T1000 (cell line): ENCODE measurements around the gene TGFB1.
"Not testable (repeated sequence)": the region's sequence is repeated elsewhere in the genome, so short reads cannot be mapped to it uniquely, and the experiment has no call there.

Experiments
- DNase-seq: peaks from one replicate; lab custom pipeline; 2025; ENCODE audit warnings: mixed read lengths; lab: John Stamatoyannopoulos, UW

The TGFB1 gene

DNA sequence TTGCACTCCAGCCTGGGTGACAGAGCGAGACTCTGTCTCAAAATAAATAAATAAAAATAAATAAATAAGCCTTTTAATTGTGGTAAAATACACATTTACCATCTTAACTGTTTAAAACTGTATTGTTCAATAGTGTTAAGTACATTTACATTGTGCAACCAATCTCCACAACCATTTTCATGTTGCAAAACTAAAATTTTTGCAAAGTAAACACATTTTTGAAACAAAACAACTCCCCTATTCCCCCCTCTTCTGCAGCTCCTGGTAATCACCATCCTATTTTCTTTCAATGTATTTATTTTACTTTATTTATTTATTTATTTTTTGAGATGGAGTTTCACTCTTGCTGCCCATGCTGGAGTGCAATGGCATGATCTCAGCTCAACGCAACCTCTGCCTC, 16.0 kb upstream of the TGFB1 start:
- no peak for DNase-seq

- DNase-seq = peak; percentile 18
Measured at GRCh38 chr19:41367848-41368301, 14.2 kb upstream of the TGFB1 start.

- no peak for DNase-seq
Measured at GRCh38 chr19:41366089-41366488, 12.4 kb upstream of the TGFB1 start.

DNA sequence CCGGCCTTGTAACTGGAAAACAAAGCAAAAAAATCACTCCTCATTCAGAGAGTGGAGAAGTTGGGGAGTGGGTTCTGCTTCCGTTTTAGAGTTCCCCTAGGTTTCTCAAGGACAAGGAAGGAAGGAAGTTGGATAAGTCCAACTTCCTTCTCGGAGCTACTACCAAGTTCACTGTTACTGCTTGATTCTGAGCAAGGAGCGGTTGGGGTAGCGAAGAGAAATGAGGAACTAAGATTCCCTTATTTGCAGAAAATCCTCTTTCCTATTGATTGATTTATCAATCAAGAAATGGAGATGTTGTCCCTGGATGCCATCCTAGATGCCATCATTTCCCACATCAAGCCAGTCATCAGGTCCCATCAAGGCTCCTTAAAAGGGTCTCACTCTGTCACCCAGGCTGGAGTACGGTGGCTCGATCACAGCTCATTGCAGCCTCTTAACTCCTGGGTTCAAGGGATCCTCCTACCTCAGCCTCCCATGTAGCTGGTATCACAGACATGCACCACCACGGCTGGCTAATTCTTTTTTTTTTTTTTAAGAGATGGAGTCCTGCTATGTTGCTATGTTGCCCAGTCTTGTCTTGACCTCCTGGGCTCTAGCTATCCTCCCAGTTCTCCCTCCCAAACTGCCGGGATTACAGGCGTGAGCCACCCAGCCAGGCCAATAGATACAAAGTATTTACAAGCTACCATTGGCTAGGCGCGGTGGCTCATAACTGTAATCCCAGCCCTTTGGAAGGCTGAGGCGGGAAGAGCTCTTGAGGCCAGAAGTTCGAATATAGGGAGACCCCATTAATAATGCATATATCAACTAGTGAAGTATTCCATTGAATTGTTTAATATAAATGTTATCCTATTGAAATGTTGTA, 11.0 kb upstream of the TGFB1 start:
- DNase-seq = no peak

- DNase-seq = peak; percentile 96
Measured at GRCh38 chr19:41363753-41364523, 10.2 kb upstream of the TGFB1 start, which contains the start of gene B9D2. Gene B9D2, minus strand, starts transcription at chr19:41364149. Its CDS starts 630 bp downstream, at chr19:41363519.

GRCh38 chr19:41363371-41363752, 9.6 kb upstream of the TGFB1 start:
- no peak for DNase-seq

DNA sequence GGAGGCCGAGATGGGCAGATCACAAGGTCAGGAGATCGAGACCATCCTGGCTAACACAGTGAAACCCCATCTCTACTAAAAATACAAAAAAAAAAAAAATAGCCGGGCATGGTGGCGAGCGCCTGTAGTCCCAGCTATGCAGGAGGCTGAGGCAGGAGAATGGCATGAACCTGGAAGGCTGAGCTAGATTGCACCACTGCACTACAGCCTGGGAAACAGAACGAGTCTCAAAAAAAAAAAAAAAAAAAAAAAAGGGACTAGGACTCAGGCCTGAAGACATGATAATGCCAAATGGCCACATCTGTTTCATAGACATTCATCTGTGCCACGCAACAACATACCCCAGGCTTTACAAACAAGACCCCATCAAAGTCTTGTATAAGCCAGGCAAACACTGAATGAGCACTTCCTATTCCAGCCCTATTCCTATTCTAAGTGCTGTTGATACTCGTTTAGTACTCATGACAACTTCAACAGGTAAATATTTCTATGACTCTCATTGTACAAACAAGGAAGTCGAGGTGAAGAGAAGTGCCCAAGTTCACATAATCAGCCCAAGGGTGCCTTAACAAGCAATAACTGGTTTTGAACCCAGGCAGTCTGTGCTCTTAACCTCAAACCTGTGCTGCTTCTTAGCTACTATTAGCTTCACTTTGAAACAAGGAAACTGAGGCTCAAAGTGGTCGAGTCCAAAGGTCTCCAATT, 8.6 kb upstream of the TGFB1 start:
- no peak for DNase-seq

DNA sequence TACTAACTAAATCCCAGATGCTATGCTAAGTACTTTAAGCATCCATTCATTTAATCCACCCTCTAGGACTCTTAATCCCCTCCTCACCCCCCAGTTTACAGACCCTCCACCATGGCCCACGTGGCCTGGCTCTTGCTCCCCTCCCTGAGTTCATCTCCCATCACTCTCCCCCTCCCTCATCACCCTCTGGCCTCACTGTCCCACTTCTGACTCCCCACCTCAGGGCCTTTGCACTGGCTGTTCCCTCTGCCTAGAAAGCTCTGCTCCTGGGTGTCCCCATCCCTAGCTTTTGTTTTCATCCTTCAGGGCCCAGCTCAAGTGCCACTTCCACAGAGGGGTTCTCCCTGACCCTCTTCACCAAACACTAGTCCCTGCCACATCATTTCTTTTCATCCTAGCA, 6.0 kb upstream of the TGFB1 start:
- no peak for DNase-seq

GRCh38 chr19:41357746-41358145, 4.0 kb upstream of the TGFB1 start:
- DNase-seq = no peak

DNA sequence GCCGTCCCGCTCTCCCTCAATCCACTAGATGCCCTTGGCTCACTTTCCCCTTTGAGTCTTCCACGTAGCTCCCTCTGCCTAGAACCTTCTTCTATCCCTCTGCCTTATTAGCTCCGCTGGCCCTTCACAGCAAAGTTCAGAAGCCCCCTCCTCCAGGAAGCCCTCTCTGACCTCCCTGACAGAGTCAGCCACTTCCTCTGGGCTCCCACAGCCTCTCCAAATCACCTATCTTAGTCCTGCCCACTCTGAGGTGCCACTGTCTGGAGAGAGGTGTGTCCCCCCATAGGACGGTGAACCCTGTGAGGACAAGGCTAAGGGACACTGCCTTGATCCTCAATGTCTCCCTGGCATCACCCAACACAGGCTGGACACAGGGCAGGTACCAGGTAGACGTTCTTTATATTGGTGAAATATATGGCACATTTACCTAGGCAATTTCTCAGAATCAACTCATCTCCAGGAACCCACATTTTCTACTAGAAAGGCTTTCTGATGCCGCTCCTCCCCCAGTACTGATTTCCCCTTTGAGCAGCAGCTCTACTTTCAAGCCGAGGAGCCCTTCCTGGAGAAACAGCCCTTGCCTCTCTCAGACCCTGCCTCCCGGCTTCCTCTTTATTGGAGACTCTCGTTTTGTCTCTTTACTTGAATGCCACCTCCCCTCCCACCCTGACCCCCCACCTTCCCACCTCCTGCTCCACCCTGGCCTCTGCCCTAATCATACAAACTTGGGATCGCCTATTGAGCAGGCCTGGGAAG, 3.4 kb upstream of the TGFB1 start:
- no peak for DNase-seq

GRCh38 chr19:41355802-41356201, 2.1 kb upstream of the TGFB1 start:
- no peak for DNase-seq

- no peak for DNase-seq
Measured at GRCh38 chr19:41355035-41355434, 1.3 kb upstream of the TGFB1 start.

- DNase-seq = no peak
Measured at GRCh38 chr19:41354343-41354953, 726 bp upstream of the TGFB1 start.

GRCh38 chr19:41352609-41353465, 885 bp downstream of the TGFB1 start:
- DNase-seq = peak; percentile 29

DNA sequence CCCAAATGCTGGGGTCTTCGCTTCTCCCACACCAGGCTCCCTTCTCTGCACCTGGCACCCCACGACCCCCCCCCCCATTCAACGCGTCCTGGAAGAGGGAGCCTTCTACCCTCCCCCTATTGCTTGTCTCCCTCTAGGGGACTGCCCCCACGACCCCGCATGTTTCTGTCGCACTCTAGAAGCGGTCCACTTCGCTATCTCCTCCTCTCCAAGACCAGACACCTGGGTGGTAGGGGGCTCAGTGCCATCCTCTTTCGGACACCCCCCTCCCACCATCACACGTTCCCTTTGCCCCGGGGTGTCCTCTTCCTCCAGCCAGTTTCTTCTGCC, 1.5 kb downstream of the TGFB1 start:
- no peak for DNase-seq

DNA sequence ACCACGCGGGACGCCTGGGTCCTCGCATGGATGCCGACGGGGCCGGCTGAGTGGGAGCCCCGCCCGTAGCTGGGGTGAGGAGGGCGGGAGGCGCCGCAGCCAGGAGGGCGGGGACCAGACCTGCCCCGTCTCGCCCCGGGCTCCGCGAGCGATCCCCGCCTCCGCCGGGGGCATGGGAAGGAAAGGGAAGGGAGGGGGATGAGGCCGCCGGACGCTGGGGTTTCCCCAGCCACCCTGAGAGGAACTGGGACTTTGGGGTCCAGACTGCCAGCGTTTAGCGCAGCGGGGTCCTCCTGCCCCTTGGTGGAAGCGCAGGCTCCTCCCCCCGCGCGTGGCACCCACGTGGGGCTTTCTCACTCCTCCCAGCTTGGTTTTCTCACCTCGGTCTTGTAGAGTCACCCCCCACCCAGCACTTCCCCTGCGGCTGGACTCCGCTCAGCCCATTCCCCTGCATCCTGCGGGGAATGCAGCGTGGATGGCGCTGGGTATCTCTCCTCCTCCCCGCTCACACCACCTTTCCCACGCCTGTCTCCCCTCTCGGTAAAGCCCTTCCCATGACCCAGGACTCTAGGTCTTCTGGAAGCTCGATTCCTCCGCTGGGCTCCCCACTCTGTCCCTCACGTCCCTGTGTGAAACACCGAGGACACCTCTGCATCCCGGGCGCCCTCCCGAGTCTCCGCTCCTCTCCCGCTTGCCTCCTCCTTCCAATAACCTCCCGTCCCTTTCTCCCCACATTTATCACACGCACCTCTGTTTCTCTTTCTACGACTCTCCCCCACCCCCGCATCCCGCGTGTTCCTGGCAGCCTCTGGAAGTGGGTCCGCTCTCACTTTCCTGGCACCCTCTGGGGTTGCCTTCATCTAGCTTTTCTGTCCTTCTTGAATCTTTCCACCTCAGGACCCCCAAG, 2.1 kb downstream of the TGFB1 start:
- DNase-seq = peak; percentile 35

DNA sequence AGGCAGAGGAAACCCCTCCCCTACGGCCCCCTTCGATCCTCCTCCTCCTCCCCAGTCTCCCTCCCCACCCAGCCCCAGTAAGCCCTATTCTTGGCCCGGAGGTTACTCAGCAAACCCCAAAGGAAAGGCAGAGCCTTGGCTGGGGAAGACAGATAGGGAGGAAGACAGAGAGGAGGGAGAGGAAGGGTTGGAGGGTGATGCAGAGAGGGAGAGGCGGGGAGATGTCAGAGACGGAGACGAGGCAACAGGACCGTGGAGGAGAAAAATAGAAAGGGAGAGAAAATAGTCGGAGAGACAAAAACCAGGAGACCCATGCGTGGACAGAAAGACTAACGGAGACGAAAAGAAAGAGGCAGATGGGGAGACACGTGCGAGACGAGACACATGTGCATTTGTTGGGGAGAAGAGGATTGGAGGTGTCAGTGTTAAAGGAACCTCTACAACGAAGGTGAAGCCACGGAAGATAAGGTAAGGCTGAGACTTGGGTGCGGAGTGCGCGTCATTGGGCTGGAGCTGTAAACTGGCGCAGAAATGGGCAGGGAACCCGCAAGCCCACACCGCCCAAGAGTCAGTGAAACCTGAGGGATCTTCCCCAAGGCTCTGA, 2.9 kb downstream of the TGFB1 start:
- no peak for DNase-seq

DNA sequence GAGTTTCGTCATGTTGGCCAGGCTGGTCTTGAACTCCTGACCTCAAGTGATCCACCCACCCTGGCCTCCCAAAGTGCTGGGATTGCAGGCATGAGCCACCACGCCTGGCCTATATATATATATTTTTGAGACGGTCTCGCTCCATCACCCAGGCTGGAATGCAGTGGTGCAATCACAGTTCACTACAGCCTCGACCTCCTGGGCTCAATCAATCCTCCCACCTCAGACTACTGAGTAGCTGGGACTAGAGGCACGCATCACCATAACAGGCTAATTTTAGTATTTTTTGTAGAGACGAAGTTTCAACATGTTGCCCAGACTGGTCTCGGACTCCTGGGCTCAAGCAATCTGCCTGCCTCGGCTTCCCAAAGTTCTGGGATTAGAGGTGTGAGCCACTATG, 6.8 kb downstream of the TGFB1 start:
- not testable (repeated sequence) for DNase-seq

- no peak for DNase-seq
Measured at GRCh38 chr19:41344162-41344561, 9.6 kb downstream of the TGFB1 start.
